Upper lobe of left lung (tissue), 6 donors: ENCODE data around the gene STX2. TPM values are rescaled to one million over a fixed set of nuclear protein-coding genes. Genes with fewer than 3 reads are reported as not detected.

ENCODE experiments used
- ATAC-seq, 2 donors: fragments of 200-7000 bp; cut with Tn5 transposase; one replicate each; pipeline ENCODE4 v1.9.1; 2022; ENCODE audit warnings: mild to moderate bottlenecking in 2 of 2, moderate library complexity in 2 of 2; ENCODE audit not compliant: low FRiP score in 2 of 2
- DNase-seq, 2 donors: peaks; one replicate each; pipeline ENCODE4 v3.0.0-alpha.2; 2019 to 2020
- H3K27ac ChIP-seq, 4 donors: fragments of 200-600 bp; sonication (generic); one replicate each; pipeline ENCODE4 v1.5.1; 2016 to 2019
- H3K27me3 ChIP-seq, 4 donors: fragments of 200-600 bp; sonication (generic); one replicate each; pipeline ENCODE4 v1.5.1; 2017 to 2019
- H3K36me3 ChIP-seq, 4 donors: fragments of 200-600 bp; sonication (generic); one replicate each; pipeline ENCODE4 v1.5.1; 2016 to 2019
- H3K4me1 ChIP-seq, 4 donors: fragments of 200-600 bp; sonication (generic); one replicate each; pipeline ENCODE4 v1.5.1; 2018 to 2019
- H3K4me3 ChIP-seq, 4 donors: fragments of 200-600 bp; sonication (generic); one replicate each; pipeline ENCODE4 v1.5.1; 2017 to 2019; ENCODE audit warnings: mild to moderate bottlenecking in 2 of 4, moderate library complexity in 1 of 4
- H3K9me3 ChIP-seq, 4 donors: fragments of 200-600 bp; sonication (generic); one replicate each; pipeline ENCODE4 v1.5.1; 2018 to 2019
- EP300 ChIP-seq, 4 donors: sonication (generic); formaldehyde crosslinking; IDR thresholded peaks; one replicate each; pipeline ENCODE4 v1.5.1; 2017; ENCODE audit warnings: antibody characterized with exemption in 4 of 4, control low read depth in 2 of 4
- POLR2A ChIP-seq, 4 donors: fragments of 450-650 bp; IDR thresholded peaks; one replicate each; pipeline ENCODE4 v1.5.1; 2016 to 2017; ENCODE audit warnings: antibody characterized with exemption in 4 of 4, mild to moderate bottlenecking in 2 of 4
- POLR2AphosphoS5 ChIP-seq, 2 donors: sonication (generic); formaldehyde crosslinking; IDR thresholded peaks; one replicate each; pipeline ENCODE4 v1.5.1; 2017; ENCODE audit warnings: antibody characterized with exemption in 2 of 2
- WGBS, 2 donors: methylation state at CpG; one replicate each; pipeline ENCODE4 v1.1.5; 2017 to 2018; 5-methylcytosine and 5-hydroxymethylcytosine counted together
- small RNA-seq, 4 donors: library from RNA; depleted of rRNA; stranded (forward); fragments of <200 nt; gene quantifications; one replicate each; pipeline ENCODE3, GENCODE V24; 2016
- total RNA-seq, 6 donors: library from RNA; depleted of rRNA in 4 of 6; stranded (reverse); fragments of >200 nt in 4 of 6; gene quantifications; one replicate each; pipeline versions ENCODE4 v1.1.0 to v1.2.1, GENCODE V29; 2016 to 2021
- TF ChIP-seq, protein P1 (sequence below), 6 experiments: fragments of 450-650 bp in 4 of 6; fragments of 200-600 bp in 2 of 6; sonication (generic) in 2 of 6; IDR thresholded peaks; one replicate each; pipeline ENCODE4 v1.5.1; 2016 to 2019; ENCODE audit warnings: antibody characterized with exemption in 6 of 6
- donor health status: DM: no; HTN: no; CAD: no; lungs with moderate emphysema.
- donor health status: DM: no; HTN: yes; CAD: no; lungs with severe emphysema.

Gene STX2
- total RNA-seq, 6 donors from 2014 or later = 12.4 to 113 (median 27.0) TPM

DNA sequence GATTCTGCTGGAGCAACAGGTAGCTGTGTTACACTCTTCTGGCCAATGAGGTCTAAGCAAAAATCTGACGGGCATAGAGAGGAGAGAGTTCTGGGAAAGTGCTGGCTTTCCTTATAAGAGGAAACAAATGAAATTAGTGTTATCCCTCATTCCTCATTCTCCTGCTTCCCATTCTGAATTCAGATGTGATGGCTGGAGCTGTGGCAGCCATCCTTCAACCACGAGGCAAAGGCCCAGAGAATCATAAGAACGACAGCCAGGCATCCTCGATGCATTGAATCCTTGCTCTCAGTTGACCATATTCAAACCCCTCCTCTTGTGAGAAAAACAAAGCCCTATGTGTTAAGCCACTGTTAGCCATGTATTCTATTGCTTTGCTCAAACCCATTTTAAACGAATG is 95.4 kb downstream of the STX2 start:
- 89 to 90% methylated on average over 5 of the region's 5 CpGs for WGBS, 2 donors
- TF ChIP-seq POLR2AphosphoS5 (IDR thresholded peaks at IDR 0.05) = no peak
- no peak for TF ChIP-seq POLR2A (IDR thresholded peaks at IDR 0.05)
- Histone ChIP-seq H3K36me3 (no peaks in the 10 kb centered on the region), H3K4me1 (peaks cover 0 to 6% (median 0%) of the 10 kb centered on the region in 4 donors), H3K4me3 (no peak overlapping the region), H3K27me3 (no peaks in the 10 kb centered on the region), H3K9me3 (no peaks in the 10 kb centered on the region), H3K27ac (no peak overlapping the region)
- ATAC-seq (no peak), DNase-seq (no peak)

DNA sequence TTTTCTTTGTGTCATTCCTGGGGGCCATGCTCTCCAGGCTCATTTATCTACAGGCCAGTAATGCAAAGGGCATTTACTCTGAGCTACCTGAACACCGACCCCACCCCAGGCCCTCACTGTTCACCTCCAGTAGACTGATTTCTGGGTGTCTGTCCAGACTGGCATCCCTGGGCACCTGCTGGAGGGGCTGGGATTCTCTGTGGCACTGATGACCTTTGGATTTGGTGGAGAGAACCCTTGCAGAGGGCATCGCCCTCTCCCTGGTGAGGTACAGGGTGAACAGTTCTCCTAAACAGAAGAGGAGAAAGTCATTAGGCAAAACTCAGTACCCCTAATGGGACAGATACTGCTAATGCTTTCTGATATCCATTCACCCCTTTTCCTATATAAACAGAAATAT is 95.9 kb downstream of the STX2 start:
- no peaks in the 10 kb centered on the region for H3K9me3 ChIP-seq
- WGBS, 2 donors = 90 to 95% methylated on average over 2 of the region's 2 CpGs
- peaks cover 0 to 4% (median 0%) of the 10 kb centered on the region in 4 donors for H3K4me1 ChIP-seq
- no peak for TF ChIP-seq POLR2AphosphoS5 (IDR thresholded peaks at IDR 0.05)
- TF ChIP-seq, protein P1, sequence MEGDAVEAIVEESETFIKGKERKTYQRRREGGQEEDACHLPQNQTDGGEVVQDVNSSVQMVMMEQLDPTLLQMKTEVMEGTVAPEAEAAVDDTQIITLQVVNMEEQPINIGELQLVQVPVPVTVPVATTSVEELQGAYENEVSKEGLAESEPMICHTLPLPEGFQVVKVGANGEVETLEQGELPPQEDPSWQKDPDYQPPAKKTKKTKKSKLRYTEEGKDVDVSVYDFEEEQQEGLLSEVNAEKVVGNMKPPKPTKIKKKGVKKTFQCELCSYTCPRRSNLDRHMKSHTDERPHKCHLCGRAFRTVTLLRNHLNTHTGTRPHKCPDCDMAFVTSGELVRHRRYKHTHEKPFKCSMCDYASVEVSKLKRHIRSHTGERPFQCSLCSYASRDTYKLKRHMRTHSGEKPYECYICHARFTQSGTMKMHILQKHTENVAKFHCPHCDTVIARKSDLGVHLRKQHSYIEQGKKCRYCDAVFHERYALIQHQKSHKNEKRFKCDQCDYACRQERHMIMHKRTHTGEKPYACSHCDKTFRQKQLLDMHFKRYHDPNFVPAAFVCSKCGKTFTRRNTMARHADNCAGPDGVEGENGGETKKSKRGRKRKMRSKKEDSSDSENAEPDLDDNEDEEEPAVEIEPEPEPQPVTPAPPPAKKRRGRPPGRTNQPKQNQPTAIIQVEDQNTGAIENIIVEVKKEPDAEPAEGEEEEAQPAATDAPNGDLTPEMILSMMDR (IDR thresholded peaks at IDR 0.05) = no peak
- H3K27me3 ChIP-seq = no peaks in the 10 kb centered on the region
- DNase-seq (no peak), ATAC-seq (no peak)
- H3K27ac ChIP-seq = no peak overlapping the region
- H3K4me3 ChIP-seq = no peak overlapping the region
- H3K36me3 ChIP-seq = no peaks in the 10 kb centered on the region

DNA sequence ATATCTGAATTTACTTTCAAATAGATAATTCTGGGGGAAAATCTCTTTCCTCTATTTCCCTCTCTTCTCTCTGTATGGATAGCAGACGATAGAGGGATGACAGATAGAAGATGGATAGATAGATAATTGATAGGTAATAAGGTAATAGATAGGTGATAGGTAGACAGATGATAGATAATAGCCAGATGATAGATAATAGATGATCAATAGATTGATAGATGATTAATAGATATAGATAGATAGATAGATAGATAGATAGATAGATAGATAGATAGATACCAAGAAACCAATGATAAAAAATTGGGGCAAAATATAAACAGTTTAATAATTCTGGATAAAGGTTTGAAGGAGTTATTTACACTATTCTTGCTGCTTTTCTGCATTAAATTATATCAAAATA is 96.3 kb downstream of the STX2 start:
- no peaks in the 10 kb centered on the region for H3K9me3 ChIP-seq
- no peak for TF ChIP-seq POLR2A (IDR thresholded peaks at IDR 0.05)
- TF ChIP-seq EP300 (IDR thresholded peaks at IDR 0.05) = no peak
- TF ChIP-seq POLR2AphosphoS5 (IDR thresholded peaks at IDR 0.05) = no peak
- TF ChIP-seq, protein P1 (IDR thresholded peaks at IDR 0.05) = no peak
- no peaks in the 10 kb centered on the region for H3K27me3 ChIP-seq
- DNase-seq = no peak
- no peak for ATAC-seq
- no peak overlapping the region for H3K27ac ChIP-seq
- H3K4me3 ChIP-seq = no peak overlapping the region
- no peaks in the 10 kb centered on the region for H3K4me1 ChIP-seq
- 80 to 88% methylated on average over 1 of the region's 1 CpG for WGBS, 2 donors
- H3K36me3 ChIP-seq = no peaks in the 10 kb centered on the region

DNA sequence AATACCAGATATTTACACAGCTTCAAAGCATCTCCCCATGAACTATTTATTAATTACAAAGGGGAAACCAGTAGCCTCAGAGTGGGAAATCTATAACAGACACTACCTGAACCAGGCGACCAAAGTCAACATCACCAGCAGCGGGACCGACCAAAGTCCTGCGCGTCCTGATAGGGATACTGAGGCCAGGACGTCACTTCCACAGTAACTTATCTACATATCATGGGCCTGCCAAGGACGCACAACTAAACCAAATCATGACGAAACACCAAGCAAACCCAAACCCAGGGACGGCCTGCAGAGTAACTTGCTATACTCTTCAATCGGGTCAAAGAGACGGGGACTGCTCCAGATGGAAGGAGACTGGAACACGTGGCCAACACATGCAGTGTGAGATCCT is 96.9 kb downstream of the STX2 start:
- TF ChIP-seq POLR2AphosphoS5 (IDR thresholded peaks at IDR 0.05) (no peak), EP300 (IDR thresholded peaks at IDR 0.05) (no peak), POLR2A (IDR thresholded peaks at IDR 0.05) (no peak)
- TF ChIP-seq, protein P1 (IDR thresholded peaks at IDR 0.05) = no peak
- 88 to 92% methylated on average over 12 of the region's 12 CpGs for WGBS, 2 donors
- no peak for ATAC-seq
- H3K4me3 ChIP-seq = no peak overlapping the region
- no peaks in the 10 kb centered on the region for H3K36me3 ChIP-seq
- no peaks in the 10 kb centered on the region for H3K27me3 ChIP-seq
- H3K4me1 ChIP-seq = no peaks in the 10 kb centered on the region
- no peak overlapping the region for H3K27ac ChIP-seq
- DNase-seq = no peak
- no peaks in the 10 kb centered on the region for H3K9me3 ChIP-seq

Small RNA genes within 50 kb of the gene (small RNA-seq; reads per million reads assigned to genes)
- gene RNU6-1077P = 0 reads per million in 4 donors

Other genes with a start within 250 kb of the STX2 start
- gene RIMBP2, start 123.0 kb downstream of the STX2 start, total RNA-seq = 1 to 10 TPM in 2 of 6 donors, under 1 TPM in 3, not detected in 1; 0.23 to 3.9 (median 0.44) TPM
- gene RAN, start 32.8 kb upstream of the STX2 start, total RNA-seq = 100 to 1,000 TPM in 5 of 6 donors, 10 to 100 TPM in 1; 75.4 to 406 (median 188) TPM
- gene ADGRD1, start 114.7 kb upstream of the STX2 start, total RNA-seq = 100 to 1,000 TPM in 2 of 6 donors, 10 to 100 TPM in 4; 84.2 to 124 (median 94.7) TPM